Tibial nerve (tissue), 4 donors: ENCODE measurements around the gene SULT1C4. TPM values are rescaled to one million over a fixed set of nuclear protein-coding genes. Genes with fewer than 3 reads are reported as not detected.

ENCODE experiments used
- DNase-seq, 2 donors: peaks; one replicate each; pipeline ENCODE4 v3.0.0-alpha.2; 2019; ENCODE audit warnings: low spot score in 2 of 2
- H3K27ac ChIP-seq, 4 donors: fragments of 200-600 bp; sonication (generic) in 3 of 4; one replicate each; pipeline ENCODE4 v1.5.1; 2017 to 2019; ENCODE audit warnings: mild to moderate bottlenecking in 1 of 4
- H3K27me3 ChIP-seq, 2 donors: fragments of 200-600 bp; sonication (generic) in 1 of 2; one replicate each; pipeline versions ENCODE4 v1.5.1 to v1.6.0; 2017 to 2019
- H3K36me3 ChIP-seq, 3 donors: fragments of 200-600 bp; sonication (generic); one replicate each; pipeline ENCODE4 v1.5.1; 2018 to 2019
- H3K4me1 ChIP-seq, 4 donors: fragments of 200-600 bp; sonication (generic) in 3 of 4; one replicate each; pipeline ENCODE4 v1.5.1; 2017 to 2019
- H3K4me3 ChIP-seq, 4 donors: fragments of 200-600 bp; sonication (generic) in 3 of 4; one replicate each; pipeline ENCODE4 v1.5.1; 2017 to 2019; ENCODE audit warnings: mild to moderate bottlenecking in 1 of 4, moderate library complexity in 1 of 4
- H3K9me3 ChIP-seq, 4 donors: fragments of 200-600 bp; sonication (generic) in 3 of 4; one replicate each; pipeline ENCODE4 v1.5.1; 2017 to 2019
- EP300 ChIP-seq, 2 donors: sonication (generic); formaldehyde crosslinking; IDR thresholded peaks; one replicate each; pipeline ENCODE4 v1.6.1; 2017; ENCODE audit warnings: antibody characterized with exemption in 2 of 2, mild to moderate bottlenecking in 1 of 2
- POLR2A ChIP-seq, 2 donors: fragments of 450-650 bp; IDR thresholded peaks; one replicate each; pipeline ENCODE4 v1.6.1; 2017; ENCODE audit warnings: antibody characterized with exemption in 2 of 2, mild to moderate bottlenecking in 2 of 2, moderate library complexity in 2 of 2
- WGBS, 2 donors: methylation state at CpG; one replicate each; pipeline ENCODE4 v1.1.5; 2018; 5-methylcytosine and 5-hydroxymethylcytosine counted together
- total RNA-seq, 4 donors: library from RNA; depleted of rRNA; stranded (reverse); fragments of >200 nt; gene quantifications; one replicate each; pipeline ENCODE4 v1.1.0, GENCODE V29; 2016
- TF ChIP-seq, protein P1 (sequence below), 5 experiments: fragments of 200-600 bp in 3 of 5; fragments of 450-650 bp in 2 of 5; sonication (generic) in 3 of 5; IDR thresholded peaks; one replicate each; pipeline ENCODE4 v1.5.1; 2016 to 2019; ENCODE audit warnings: antibody characterized with exemption in 5 of 5, mild to moderate bottlenecking in 3 of 5, moderate library complexity in 2 of 5

SULT1C4 gene
- total RNA-seq, 4 donors from 2014 or later, result 1.7 to 5.7 (median 3.1) TPM

DNA sequence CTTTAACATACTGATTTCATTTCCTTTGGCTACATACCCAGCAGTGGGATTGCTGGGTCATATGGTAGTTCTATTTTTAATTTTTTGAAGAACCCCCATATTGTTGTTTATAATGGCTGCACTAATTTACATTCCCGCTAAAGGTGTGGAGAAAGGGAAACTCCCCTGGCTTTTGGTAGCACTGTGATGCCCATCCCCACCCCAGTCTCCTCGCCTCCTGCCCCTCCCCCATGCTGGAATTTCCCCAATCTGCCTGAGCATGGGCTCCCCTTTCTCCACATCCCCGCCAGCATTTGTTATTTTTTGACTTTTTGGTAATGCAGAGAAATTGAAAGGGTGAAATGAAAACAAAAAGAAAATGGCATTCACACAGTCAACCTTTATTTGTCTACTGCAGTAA lies 30.0 kb upstream of the SULT1C4 start:
- TF ChIP-seq POLR2A (IDR thresholded peaks at IDR 0.05) (no peak), EP300 (IDR thresholded peaks at IDR 0.05) (no peak)
- TF ChIP-seq, protein P1, sequence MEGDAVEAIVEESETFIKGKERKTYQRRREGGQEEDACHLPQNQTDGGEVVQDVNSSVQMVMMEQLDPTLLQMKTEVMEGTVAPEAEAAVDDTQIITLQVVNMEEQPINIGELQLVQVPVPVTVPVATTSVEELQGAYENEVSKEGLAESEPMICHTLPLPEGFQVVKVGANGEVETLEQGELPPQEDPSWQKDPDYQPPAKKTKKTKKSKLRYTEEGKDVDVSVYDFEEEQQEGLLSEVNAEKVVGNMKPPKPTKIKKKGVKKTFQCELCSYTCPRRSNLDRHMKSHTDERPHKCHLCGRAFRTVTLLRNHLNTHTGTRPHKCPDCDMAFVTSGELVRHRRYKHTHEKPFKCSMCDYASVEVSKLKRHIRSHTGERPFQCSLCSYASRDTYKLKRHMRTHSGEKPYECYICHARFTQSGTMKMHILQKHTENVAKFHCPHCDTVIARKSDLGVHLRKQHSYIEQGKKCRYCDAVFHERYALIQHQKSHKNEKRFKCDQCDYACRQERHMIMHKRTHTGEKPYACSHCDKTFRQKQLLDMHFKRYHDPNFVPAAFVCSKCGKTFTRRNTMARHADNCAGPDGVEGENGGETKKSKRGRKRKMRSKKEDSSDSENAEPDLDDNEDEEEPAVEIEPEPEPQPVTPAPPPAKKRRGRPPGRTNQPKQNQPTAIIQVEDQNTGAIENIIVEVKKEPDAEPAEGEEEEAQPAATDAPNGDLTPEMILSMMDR (IDR thresholded peaks at IDR 0.05), result no peak
- Histone ChIP-seq H3K27ac (no peak overlapping the region), H3K9me3 (no peaks in the 10 kb centered on the region), H3K36me3 (no peaks in the 10 kb centered on the region), H3K4me3 (no peak overlapping the region), H3K27me3 (no peaks in the 10 kb centered on the region), H3K4me1 (no peaks in the 10 kb centered on the region)
- DNase-seq, result no peak
- 73 to 79% methylated on average over 3 of the region's 3 CpGs for WGBS, 2 donors

DNA sequence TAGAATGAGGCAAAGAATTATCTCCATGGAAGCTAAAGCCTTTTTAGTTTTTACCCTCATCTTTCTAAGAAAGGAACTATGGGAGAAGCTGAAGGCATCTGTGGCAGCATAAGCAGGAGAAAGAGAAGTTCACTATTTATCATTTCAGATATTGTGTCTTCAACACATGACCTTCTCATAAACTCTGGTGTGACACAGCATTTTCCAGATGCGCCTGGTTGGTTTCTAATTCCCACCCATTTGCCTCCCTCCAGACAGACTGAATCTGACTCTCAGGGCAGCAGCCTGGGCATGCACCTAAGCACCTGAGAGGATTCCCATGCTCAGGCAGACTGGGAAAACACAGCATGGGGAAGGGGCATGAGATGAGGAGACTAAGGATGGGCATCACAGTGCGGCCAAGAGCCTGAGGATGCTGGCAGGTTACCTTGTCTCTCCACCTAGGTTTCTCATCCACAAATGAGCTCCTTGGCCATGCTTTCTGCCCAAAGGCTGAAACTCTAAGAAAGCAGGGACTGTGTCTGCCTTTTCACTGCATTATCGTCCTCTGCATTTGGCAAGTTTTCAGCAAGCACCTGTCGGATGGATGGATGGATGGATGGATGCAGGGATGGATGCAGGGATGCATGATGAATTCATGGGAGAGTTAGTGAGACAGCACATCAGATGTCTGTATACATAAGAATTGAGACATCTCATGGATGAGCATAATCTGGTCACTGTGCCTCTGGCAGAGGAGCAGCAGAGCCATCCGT lies 28.8 kb upstream of the SULT1C4 start:
- 83 to 85% methylated on average over 5 of the region's 5 CpGs for WGBS, 2 donors
- TF ChIP-seq EP300 (IDR thresholded peaks at IDR 0.05), result no peak
- no peak for TF ChIP-seq POLR2A (IDR thresholded peaks at IDR 0.05)
- TF ChIP-seq, protein P1 (IDR thresholded peaks at IDR 0.05), result no peak
- Histone ChIP-seq H3K4me1 (no peaks in the 10 kb centered on the region), H3K36me3 (no peaks in the 10 kb centered on the region), H3K27ac (no peak overlapping the region), H3K4me3 (no peak overlapping the region), H3K27me3 (no peaks in the 10 kb centered on the region), H3K9me3 (no peaks in the 10 kb centered on the region)
- no peak for DNase-seq

DNA sequence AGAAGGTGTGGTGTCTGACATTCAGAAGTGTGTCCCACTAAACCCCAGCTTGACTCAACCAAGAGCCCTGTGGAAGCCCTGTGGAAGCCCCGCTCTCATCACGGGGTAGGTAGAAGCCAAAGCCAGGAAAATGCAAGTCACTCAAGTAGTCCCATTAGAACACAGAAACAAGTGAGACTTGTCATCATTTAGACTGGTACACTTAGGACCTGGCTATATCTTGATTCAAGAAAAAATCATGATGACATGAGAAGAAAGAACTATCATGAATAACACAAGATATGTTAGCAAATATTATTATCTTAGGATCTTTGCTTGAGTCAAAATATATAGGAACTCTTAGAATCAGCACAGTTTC lies 28.2 kb upstream of the SULT1C4 start:
- H3K27ac ChIP-seq, result no peak overlapping the region
- no peaks in the 10 kb centered on the region for H3K4me1 ChIP-seq
- DNase-seq, result no peak
- H3K4me3 ChIP-seq, result no peak overlapping the region
- WGBS, 2 donors, result 80 to 81% methylated on average over 2 of the region's 2 CpGs
- H3K27me3 ChIP-seq, result no peaks in the 10 kb centered on the region
- no peaks in the 10 kb centered on the region for H3K36me3 ChIP-seq
- TF ChIP-seq POLR2A (IDR thresholded peaks at IDR 0.05) (no peak), EP300 (IDR thresholded peaks at IDR 0.05) (no peak)
- TF ChIP-seq, protein P1 (IDR thresholded peaks at IDR 0.05), result no peak
- H3K9me3 ChIP-seq, result no peaks in the 10 kb centered on the region

DNA sequence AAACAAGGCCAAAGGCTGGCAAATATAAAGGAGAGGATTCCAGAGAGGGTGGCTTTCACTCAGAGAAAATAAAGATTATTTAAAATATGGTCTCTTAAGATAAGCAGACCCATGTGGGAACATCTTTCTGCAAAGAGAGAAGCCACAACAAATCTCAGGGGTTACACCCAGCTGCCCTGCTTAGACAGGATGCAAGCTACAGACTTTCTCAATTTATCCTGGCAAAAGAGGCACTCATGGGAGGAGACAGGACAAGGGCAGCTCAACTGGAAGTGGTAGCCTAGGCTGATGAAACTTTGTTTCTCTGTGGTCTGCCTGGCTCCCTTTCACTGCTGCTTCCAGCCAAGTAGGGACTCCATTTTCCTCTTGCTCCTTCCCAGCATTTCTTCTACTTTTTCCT lies 25.9 kb upstream of the SULT1C4 start:
- H3K4me1 ChIP-seq, result no peaks in the 10 kb centered on the region
- no peaks in the 10 kb centered on the region for H3K36me3 ChIP-seq
- DNase-seq, result no peak
- H3K9me3 ChIP-seq, result no peaks in the 10 kb centered on the region
- no peak overlapping the region for H3K27ac ChIP-seq
- H3K4me3 ChIP-seq, result no peak overlapping the region
- no peaks in the 10 kb centered on the region for H3K27me3 ChIP-seq
- TF ChIP-seq EP300 (IDR thresholded peaks at IDR 0.05), result no peak
- TF ChIP-seq, protein P1 (IDR thresholded peaks at IDR 0.05), result no peak
- TF ChIP-seq POLR2A (IDR thresholded peaks at IDR 0.05), result no peak

DNA sequence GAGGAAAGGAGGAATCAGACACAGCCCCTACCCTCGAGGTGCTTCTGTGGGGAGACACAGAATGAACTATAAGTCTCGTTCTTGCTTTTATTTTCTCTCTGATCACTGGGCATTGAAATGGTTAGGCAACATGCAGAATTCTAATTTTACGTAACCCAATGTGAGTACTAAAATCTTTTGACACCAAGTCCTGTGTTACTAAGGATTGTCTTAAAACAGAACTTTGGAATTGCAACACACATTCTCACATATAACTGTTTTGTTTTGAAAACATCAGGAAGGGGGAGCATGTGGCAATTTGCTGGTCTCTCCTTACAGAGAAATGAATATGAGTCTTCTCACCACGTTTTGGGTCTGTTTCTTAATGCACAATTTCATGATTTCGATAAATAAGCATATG lies 23.6 kb upstream of the SULT1C4 start:
- Histone ChIP-seq H3K27ac (no peak overlapping the region), H3K4me3 (no peak overlapping the region), H3K4me1 (no peaks in the 10 kb centered on the region), H3K9me3 (no peaks in the 10 kb centered on the region), H3K36me3 (no peaks in the 10 kb centered on the region), H3K27me3 (no peaks in the 10 kb centered on the region)
- WGBS, 2 donors, result 74 to 75% methylated on average over 5 of the region's 5 CpGs
- TF ChIP-seq EP300 (IDR thresholded peaks at IDR 0.05) (no peak), POLR2A (IDR thresholded peaks at IDR 0.05) (no peak)
- TF ChIP-seq, protein P1 (IDR thresholded peaks at IDR 0.05), result no peak
- no peak for DNase-seq
